Endothelial cell of umbilical vein (primary cell): ENCODE measurements around the gene KL. TPM values are rescaled to one million over a fixed set of nuclear protein-coding genes. Genes with fewer than 3 reads are reported as not detected.

Experiments used
- BruUV-seq: library from RNA; stranded (reverse); fragments of 400-500 nt; replicated peaks from 2 replicates; lab custom pipeline; 2021; lab: Mats Ljungman, UMichigan
- CTCF ChIA-PET: fragments of 300-600, 350-600 bp; sonication (Branson Sonifier 250); formaldehyde crosslinking; loops from one replicate; lab custom pipeline; 2021; ENCODE audit warnings: antibody characterized with exemption, inconsistent platforms; lab: Charles Lee
- POLR2A ChIA-PET: fragments of 300-600, 350-600 bp; sonication (Branson Sonifier 250); formaldehyde crosslinking; loops from one replicate; lab custom pipeline; 2021; ENCODE audit warnings: antibody characterized with exemption, inconsistent platforms; lab: Charles Lee
- DNase-seq: peaks from one replicate; pipeline ENCODE4 v3.0.0-alpha.2; 2011; ENCODE audit warnings: low read depth, low spot score
- FAIRE-seq: peaks from 2 replicates; lab custom pipeline; 2011; peaks lifted over from hg19 to GRCh38; lab: Jason Lieb, UNC
- H2AFZ ChIP-seq: 2 replicates; pipeline ENCODE4 v1.6.0; 2012; ENCODE audit warnings: low read depth, low read length, control low read depth, inconsistent platforms
- H3K27ac ChIP-seq: 2 replicates; pipeline ENCODE4 v1.5.1; 2011; ENCODE audit warnings: low read depth, mild to moderate bottlenecking, control low read depth, low read length, moderate library complexity; ENCODE audit not compliant: insufficient read depth
- H3K27me3 ChIP-seq, 2 experiments: 2 replicates each; pipeline versions ENCODE4 v1.6.0 to v1.6.1; 2011; ENCODE audit warnings: low read length in 2 of 2, mixed read lengths in 1 of 2; ENCODE audit not compliant: control insufficient read depth in 2 of 2, insufficient read depth in 2 of 2
- H3K36me3 ChIP-seq, 2 experiments: 2 replicates in 1 of 2; 3 replicates in 1 of 2; pipeline ENCODE4 v1.5.1; 2011; ENCODE audit warnings: low read length in 2 of 2, mild to moderate bottlenecking in 1 of 2, moderate library complexity in 1 of 2; ENCODE audit not compliant: control insufficient read depth in 2 of 2, insufficient read depth in 2 of 2; ENCODE audit errors: extremely low read depth in 1 of 2
- H3K4me1 ChIP-seq: 3 replicates; pipeline ENCODE4 v1.5.1; 2011; ENCODE audit warnings: mild to moderate bottlenecking, low read length; ENCODE audit not compliant: control insufficient read depth, insufficient read depth; ENCODE audit errors: extremely low read depth
- H3K4me2 ChIP-seq: 2 replicates; pipeline ENCODE4 v1.6.1; 2011; ENCODE audit warnings: low read length, control low read depth, mixed read lengths; ENCODE audit not compliant: insufficient read depth
- H3K4me3 ChIP-seq, 3 experiments: fragments of 200-600 bp in 1 of 3; sonication (generic), shearing (Covaris generic) in 1 of 3; replicated peaks in 1 of 3; 2 replicates each; pipeline ENCODE4 v1.5.1; 2011 to 2016; ENCODE audit warnings: control low read depth in 3 of 3, low read length in 3 of 3, mild to moderate bottlenecking in 2 of 3, inconsistent platforms in 1 of 3, low read depth in 1 of 3, moderate library complexity in 1 of 3; ENCODE audit not compliant: insufficient read depth in 1 of 3
- H3K79me2 ChIP-seq: 2 replicates; pipeline ENCODE4 v1.6.0; 2012; ENCODE audit warnings: low read length, inconsistent platforms; ENCODE audit not compliant: control insufficient read depth, insufficient read depth
- H3K9ac ChIP-seq: replicated peaks from 2 replicates; pipeline ENCODE3; 2011; ENCODE audit warnings: low read length, control low read depth; ENCODE audit not compliant: insufficient read depth; ENCODE audit errors: extremely low read depth
- H3K9me1 ChIP-seq: replicated peaks from 3 replicates; pipeline ENCODE4 v1.6.0; 2011; ENCODE audit warnings: mild to moderate bottlenecking, low read length; ENCODE audit not compliant: control insufficient read depth, insufficient read depth; ENCODE audit errors: extremely low read depth
- H3K9me3 ChIP-seq: replicated peaks from 2 replicates; pipeline ENCODE4 v1.5.1; 2012; ENCODE audit warnings: low read length, inconsistent platforms; ENCODE audit not compliant: control insufficient read depth, insufficient read depth
- H4K20me1 ChIP-seq: replicated peaks from 2 replicates; pipeline ENCODE3; 2011; ENCODE audit warnings: mild to moderate bottlenecking, low read length; ENCODE audit not compliant: control insufficient read depth, insufficient read depth; ENCODE audit errors: extremely low read depth
- CTCF ChIP-seq, 2 donors: IDR thresholded peaks; 1 replicate in 1 of 2; 2 replicates in 1 of 2; pipeline ENCODE4 v1.5.1; 2011; ENCODE audit warnings: low read length in 2 of 2, mild to moderate bottlenecking in 2 of 2, moderate library complexity in 2 of 2, control low read depth in 1 of 2, inconsistent platforms in 1 of 2, low read depth in 1 of 2; ENCODE audit not compliant: insufficient read depth in 1 of 2; ENCODE audit errors: extremely low read depth in 1 of 2
- EZH2 ChIP-seq: IDR thresholded peaks from 2 replicates; pipeline ENCODE4 v1.6.1; 2012; ENCODE audit warnings: borderline replicate concordance, low read depth, mild to moderate bottlenecking, moderate library complexity, low read length, inconsistent platforms; ENCODE audit not compliant: severe bottlenecking
- FOS ChIP-seq: IDR thresholded peaks from 2 replicates; pipeline ENCODE4 v1.6.1; 2011; ENCODE audit warnings: mild to moderate bottlenecking, low read length, moderate library complexity, borderline replicate concordance; ENCODE audit not compliant: insufficient read depth
- GATA2 ChIP-seq: IDR thresholded peaks from 2 replicates; pipeline ENCODE4 v1.7.0; 2011; ENCODE audit warnings: low read depth, mild to moderate bottlenecking, moderate library complexity, mixed read lengths, low read length; ENCODE audit not compliant: insufficient read length, insufficient read depth
- JUN ChIP-seq: IDR thresholded peaks from 2 replicates; pipeline ENCODE4 v1.6.1; 2011; ENCODE audit warnings: borderline replicate concordance, low read depth; ENCODE audit not compliant: insufficient read length, insufficient read depth
- MAX ChIP-seq: IDR thresholded peaks from 2 replicates; pipeline ENCODE4 v1.6.1; 2011; ENCODE audit not compliant: insufficient read depth, insufficient read length
- MYC ChIP-seq: IDR thresholded peaks from one replicate; pipeline ENCODE4 v1.6.1; 2011; ENCODE audit warnings: mild to moderate bottlenecking, low read depth, low read length
- POLR2A ChIP-seq: IDR thresholded peaks from 2 replicates; pipeline ENCODE4 v1.6.1; 2012; ENCODE audit warnings: low read depth, mild to moderate bottlenecking, control low read depth, low read length
- POLR2AphosphoS5 ChIP-seq: IDR thresholded peaks from 2 replicates; pipeline ENCODE4 v1.6.1; 2012; ENCODE audit warnings: low read depth, mild to moderate bottlenecking, control low read depth, low read length, moderate library complexity; ENCODE audit not compliant: insufficient read depth
- dilution Hi-C: fragments of 300-500 bp; cut with MboI; formaldehyde crosslinking; loops from one replicate; pipeline ENCODE4 v1.15.0; 2019; ENCODE audit warnings: low sequenced_read_pairs; ENCODE audit not compliant: extremely low pct_ligation_motif_present
- intact Hi-C: fragments of 100-400 bp; cut with micrococcal nuclease; formaldehyde crosslinking; loops from one replicate; pipeline ENCODE4 v1.10.0; 2022
- polyA plus RNA-seq, 4 experiments: library from polyadenylated mRNA; depleted of rRNA in 3 of 4; stranded (reverse) in 3 of 4; unstranded in 1 of 4; fragments of >200 nt; gene quantifications; 2 replicates each; pipeline versions ENCODE4 v1.2.1 to v1.2.3, GENCODE V29; 2011 to 2012; ENCODE audit warnings: missing spikeins in 1 of 4
- total RNA-seq: library from RNA; stranded (reverse); gene quantifications from 2 replicates; pipeline ENCODE4 v1.2.3, GENCODE V29; 2021

The KL gene
- total and polyA plus RNA-seq, 2 donors (not counting 3 experiments of a cell fraction or from before 2014, with no cell fraction given): 0.01 to 0.07 TPM

- Histone ChIP-seq H3K9ac (no peak overlapping the region), H3K27ac (no peak overlapping the region), H3K9me3 (no peaks in the 10 kb centered on the region), H3K27me3 (peaks cover 3 to 11% of the 10 kb centered on the region in 2 experiments), H3K36me3 (no peaks in the 10 kb centered on the region), H3K4me3 (no peak overlapping the region), H4K20me1 (no peaks in the 10 kb centered on the region), H2AFZ (no peak overlapping the region), H3K9me1 (no peaks in the 10 kb centered on the region), H3K4me2 (no peak overlapping the region), H3K4me1 (peaks cover 4% of the 10 kb centered on the region), H3K79me2 (no peaks in the 10 kb centered on the region)
- POLR2A ChIA-PET: no interaction called here
- CTCF ChIA-PET: no interaction called here
- no peak for FAIRE-seq
- dilution Hi-C loops: no loop called here
- BruUV-seq: no TSS peak
- no peak for DNase-seq
- intact Hi-C loops: no loop called here
- TF ChIP-seq MYC (no peak), MAX (no peak), POLR2AphosphoS5 (no peak), FOS (no peak), POLR2A (no peak)
These were observed 15.9 kb upstream of the KL start for GRCh38 chr13:33000365-33000764.

GRCh38 chr13:33003458-33004019 is 12.7 kb upstream of the KL start:
- BruUV-seq: no TSS peak
- dilution Hi-C loops: no loop called here
- FAIRE-seq: no peak

More at GRCh38 chr13:33003458-33004019, 12.7 kb upstream of the KL start:
- H3K4me3 ChIP-seq: no peak overlapping the region
- H2AFZ ChIP-seq: no peak overlapping the region
- H3K27me3 ChIP-seq: peaks cover 2 to 8% of the 10 kb centered on the region in 2 experiments
- POLR2A ChIA-PET: no interaction called here
- DNase-seq: no peak
- no peaks in the 10 kb centered on the region for H3K79me2 ChIP-seq
- TF ChIP-seq MAX (no peak), CTCF (IDR thresholded peaks at IDR 0.05; ENCODE audit: extremely low read depth in 1 of 2, insufficient read depth in 1 of 2, low read depth in 1 of 2, low read length in 2 of 2) (no peak), MYC (no peak), JUN (no peak), EZH2 (no peak), FOS (no peak), POLR2AphosphoS5 (no peak), POLR2A (no peak), GATA2 (no peak)
- H3K36me3 ChIP-seq: no peaks in the 10 kb centered on the region
- H3K9me1 ChIP-seq: no peaks in the 10 kb centered on the region
- no peak overlapping the region for H3K9ac ChIP-seq
- intact Hi-C loops: loop anchor here (1.0 kb wide), 1 partner anchor 14 kb away; no protein-coding TSS in a partner anchor
- H3K4me1 ChIP-seq: peaks cover 4% of the 10 kb centered on the region
- H4K20me1 ChIP-seq: no peaks in the 10 kb centered on the region
- no peak overlapping the region for H3K4me2 ChIP-seq
- no peaks in the 10 kb centered on the region for H3K9me3 ChIP-seq
- H3K27ac ChIP-seq: no peak overlapping the region
- CTCF ChIA-PET: interaction anchor here (1.5 kb wide), 1 partner anchor 1094 kb away, joined by 3 read pairs; no protein-coding TSS in a partner anchor
